Measurements from ENCODE around the gene PNISR.
A peak's percentile ranks its signal among the peaks of the same experiment; 100 is the strongest.

GRCh38 chr6:99424761-99425646 lies at the start of gene PNISR:
- no peak for TF ChIP-seq CTCF (conservative IDR thresholded peaks at IDR 0.05; ENCODE audit: low read depth in 2 of 2)
- no peak for TF ChIP-seq EZH2 (IDR thresholded peaks at IDR 0.05; ENCODE audit: low read depth, unreplicated experiment)
- TF ChIP-seq ETS1 (IDR thresholded peaks at IDR 0.05): peak; percentile 91
